Fibroblast of villous mesenchyme (primary cell): ENCODE results near the gene NFIX. TPM values are rescaled to one million over a fixed set of nuclear protein-coding genes. Genes with fewer than 3 reads are reported as not detected.

ENCODE experiments used
- DNase-seq: peaks from one replicate; pipeline ENCODE4 v3.0.0-alpha.2; 2010; ENCODE audit warnings: low read depth
- H3K4me3 ChIP-seq: 2 replicates; pipeline ENCODE4 v1.5.1; 2011; ENCODE audit warnings: low read depth, mild to moderate bottlenecking, low read length
- CTCF ChIP-seq: IDR thresholded peaks from 2 replicates; pipeline ENCODE4 v1.5.1; 2012; ENCODE audit warnings: low read depth, mild to moderate bottlenecking, low read length; ENCODE audit not compliant: insufficient read depth
- total RNA-seq: library from RNA; depleted of rRNA; stranded (reverse); fragments of >200 nt; gene quantifications from 2 replicates; pipeline ENCODE4 v1.2.3, GENCODE V29; 2012

NFIX gene
- 29.6 and 30.2 TPM in 2 replicates for total RNA-seq

GRCh38 chr19:12994701-12995595 lies at the start of gene NFIX:
Gene NFIX, plus strand, starts transcription at chr19:12995475. Its CDS starts 363 bp downstream, at chr19:12995838.
- H3K4me3 ChIP-seq: peak within 1 kb of the TSS; percentile 76
- TF ChIP-seq CTCF: no peak
- DNase-seq: peak; percentile 69

GRCh38 chr19:12945479-12946091 lies 49.7 kb upstream of the NFIX start, which contains the start of gene RAD23A:
Gene RAD23A, plus strand, starts transcription at chr19:12945862. Its CDS starts 87 bp downstream, at chr19:12945949.
- no peak for TF ChIP-seq CTCF
- DNase-seq: peak; percentile 99
- H3K4me3 ChIP-seq: peak within 1 kb of the TSS; percentile 72

- no peak for TF ChIP-seq CTCF
- peak overlapping the region; percentile 72 for H3K4me3 ChIP-seq
- peak; percentile 85 for DNase-seq
Observed at GRCh38 chr19:12946092-12946721, 49.1 kb upstream of the NFIX start.

GRCh38 chr19:12946731-12947496 lies 48.4 kb upstream of the NFIX start:
- peak overlapping the region; percentile 72 for H3K4me3 ChIP-seq
- no peak for DNase-seq
- no peak for TF ChIP-seq CTCF

- TF ChIP-seq CTCF: no peak
- no peak overlapping the region for H3K4me3 ChIP-seq
- no peak for DNase-seq
Observed at GRCh38 chr19:12947702-12948611, 47.3 kb upstream of the NFIX start.
